ENCODE data around the gene ADCY4.
"Not testable (repeated sequence)": the region's sequence is repeated elsewhere in the genome, so short reads cannot be mapped to it uniquely, and the experiment has no call there.

ADCY4 gene

GRCh38 chr14:24334431-24335291, at the start of gene ADCY4:
Gene ADCY4, minus strand, starts transcription at chr14:24335071. Its CDS starts 419 bp downstream, at chr14:24334652.
- no peak for DNase-seq

DNA sequence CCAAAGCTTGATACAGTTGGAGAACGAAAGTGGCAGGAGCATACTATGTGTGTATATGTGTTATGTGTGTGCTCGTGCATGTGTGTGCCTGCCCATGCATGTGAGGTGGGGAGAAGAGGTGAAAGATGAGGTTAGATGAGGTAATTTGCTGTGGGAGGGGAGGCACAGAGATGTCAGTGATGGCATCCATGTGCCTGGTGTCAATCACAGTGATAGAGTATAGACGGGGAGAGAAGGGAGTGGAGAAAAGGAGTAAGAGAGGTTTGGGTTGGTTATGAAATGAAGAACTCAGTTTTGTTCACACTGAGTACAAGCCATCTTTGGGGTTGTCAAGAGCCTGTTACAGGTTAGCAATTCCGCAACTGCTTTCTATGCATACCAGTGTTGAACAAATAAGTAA, 49.3 kb upstream of the ADCY4 start:
- no peak for DNase-seq

DNA sequence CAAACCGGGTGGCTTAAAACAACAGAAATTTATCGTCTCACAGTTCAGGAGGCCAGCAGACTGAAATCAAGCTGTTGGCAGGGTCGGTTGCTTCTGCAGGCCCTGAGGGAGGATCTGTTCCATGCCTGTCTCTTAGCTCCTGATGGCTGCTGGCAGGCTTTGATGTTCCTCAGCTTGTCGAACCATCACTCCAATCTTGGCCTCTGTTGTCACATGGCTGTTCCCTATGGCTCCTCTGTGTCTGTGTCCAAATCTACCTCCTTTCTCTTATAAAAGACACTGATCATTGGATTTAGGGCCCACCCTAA, 47.1 kb upstream of the ADCY4 start:
- DNase-seq = no peak

GRCh38 chr14:24381363-24382063, 46.6 kb upstream of the ADCY4 start:
- no peak for DNase-seq

GRCh38 chr14:24379907-24380730, 45.2 kb upstream of the ADCY4 start:
- DNase-seq = no peak

- no peak for DNase-seq
Measured at GRCh38 chr14:24378981-24379906, 44.4 kb upstream of the ADCY4 start.

- DNase-seq = no peak
Measured at GRCh38 chr14:24378327-24378726, 43.5 kb upstream of the ADCY4 start.

DNA sequence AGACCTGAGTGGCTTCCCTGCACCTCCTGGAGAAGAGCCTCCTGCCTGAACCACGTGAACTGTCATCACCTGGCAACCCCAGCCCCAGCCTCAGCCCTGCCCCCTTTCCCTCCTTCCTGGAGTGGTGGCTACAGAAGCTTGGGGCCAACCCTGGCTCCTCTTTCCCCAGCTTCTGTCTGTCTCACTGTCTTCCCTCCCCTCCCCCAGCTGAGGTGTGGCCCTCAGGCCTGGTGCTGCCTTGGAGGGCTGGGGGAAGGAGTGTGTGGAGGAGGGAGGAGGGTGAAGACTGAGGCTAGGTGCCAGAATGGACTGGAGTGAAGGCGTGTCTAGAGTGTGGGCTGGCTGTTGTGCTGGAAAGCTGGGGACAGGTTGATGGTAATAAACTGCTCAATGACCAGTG, 42.8 kb upstream of the ADCY4 start:
- DNase-seq = no peak

- DNase-seq = no peak
Measured at GRCh38 chr14:24377126-24377525, 42.3 kb upstream of the ADCY4 start.

GRCh38 chr14:24376448-24377070, 41.7 kb upstream of the ADCY4 start:
- no peak for DNase-seq

DNA sequence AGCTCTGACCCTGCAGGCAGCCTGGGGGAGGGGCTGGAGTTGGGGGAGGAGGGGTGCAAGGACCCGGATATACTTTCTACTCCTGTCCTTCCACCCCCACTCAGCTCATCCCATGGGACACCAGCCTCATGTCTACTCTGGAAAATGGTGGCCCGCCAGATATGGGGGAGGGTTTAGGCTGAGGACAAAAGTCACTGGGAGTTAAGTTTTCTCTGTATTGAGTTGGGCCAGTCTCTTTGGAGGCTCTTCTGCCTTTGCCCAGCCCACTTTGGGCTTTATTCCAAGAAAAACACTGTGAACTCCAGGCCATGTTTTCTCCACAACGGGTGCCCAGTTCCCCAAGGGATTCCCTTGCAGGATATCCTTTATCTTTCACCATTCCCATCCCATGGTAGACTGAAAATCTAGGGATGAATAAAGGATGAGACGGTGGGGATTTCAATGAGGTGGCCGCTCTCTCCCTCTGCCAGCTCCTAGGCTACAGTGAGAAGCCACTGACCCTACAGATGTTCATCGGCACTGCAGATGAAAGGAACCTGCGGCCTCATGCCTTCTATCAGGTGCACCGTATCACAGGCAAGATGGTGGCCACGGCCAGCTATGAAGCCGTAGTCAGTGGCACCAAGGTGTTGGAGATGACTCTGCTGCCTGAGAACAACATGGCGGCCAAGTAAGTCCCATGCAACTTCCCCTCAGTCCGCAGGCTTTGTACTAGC, 38.0 kb upstream of the ADCY4 start:
- no peak for DNase-seq

GRCh38 chr14:24371605-24372004, 36.7 kb upstream of the ADCY4 start:
- DNase-seq = not testable (repeated sequence)

DNA sequence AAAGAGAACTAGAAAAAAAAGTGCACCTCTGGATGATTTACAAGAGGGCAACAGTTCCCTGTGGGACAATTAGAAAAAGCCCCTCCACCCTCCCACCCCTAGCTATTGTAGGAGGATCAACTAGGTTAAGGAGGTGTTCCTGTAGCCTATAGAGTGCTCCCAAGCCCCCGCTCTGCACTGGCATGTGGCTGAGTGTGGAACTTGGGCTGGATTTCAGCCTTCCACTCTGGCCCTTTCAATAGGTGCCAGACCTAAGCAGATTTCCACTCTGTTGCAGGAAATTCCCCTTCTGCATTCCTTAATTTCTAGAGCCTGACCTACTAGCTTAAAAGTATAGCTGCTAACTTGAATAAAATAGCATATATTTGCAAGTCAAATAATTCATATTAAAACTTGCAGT, 35.9 kb upstream of the ADCY4 start:
- no peak for DNase-seq

DNA sequence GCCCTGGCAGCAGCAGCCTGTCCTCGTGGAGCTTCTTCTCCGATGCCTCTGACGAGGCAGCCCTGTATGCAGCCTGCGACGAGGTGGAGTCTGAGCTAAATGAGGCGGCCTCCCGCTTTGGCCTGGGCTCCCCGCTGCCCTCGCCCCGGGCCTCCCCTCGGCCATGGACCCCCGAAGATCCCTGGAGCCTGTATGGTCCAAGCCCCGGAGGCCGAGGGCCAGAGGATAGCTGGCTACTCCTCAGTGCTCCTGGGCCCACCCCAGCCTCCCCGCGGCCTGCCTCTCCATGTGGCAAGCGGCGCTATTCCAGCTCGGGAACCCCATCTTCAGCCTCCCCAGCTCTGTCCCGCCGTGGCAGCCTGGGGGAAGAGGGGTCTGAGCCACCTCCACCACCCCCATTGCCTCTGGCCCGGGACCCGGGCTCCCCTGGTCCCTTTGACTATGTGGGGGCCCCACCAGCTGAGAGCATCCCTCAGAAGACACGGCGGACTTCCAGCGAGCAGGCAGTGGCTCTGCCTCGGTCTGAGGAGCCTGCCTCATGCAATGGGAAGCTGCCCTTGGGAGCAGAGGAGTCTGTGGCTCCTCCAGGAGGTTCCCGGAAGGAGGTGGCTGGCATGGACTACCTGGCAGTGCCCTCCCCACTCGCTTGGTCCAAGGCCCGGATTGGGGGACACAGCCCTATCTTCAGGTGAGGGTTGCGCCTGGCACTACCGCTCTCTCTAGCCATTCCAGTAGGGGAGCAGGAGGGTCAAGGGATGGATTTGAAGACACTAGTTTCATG, 35.2 kb upstream of the ADCY4 start:
- no peak for DNase-seq

DNA sequence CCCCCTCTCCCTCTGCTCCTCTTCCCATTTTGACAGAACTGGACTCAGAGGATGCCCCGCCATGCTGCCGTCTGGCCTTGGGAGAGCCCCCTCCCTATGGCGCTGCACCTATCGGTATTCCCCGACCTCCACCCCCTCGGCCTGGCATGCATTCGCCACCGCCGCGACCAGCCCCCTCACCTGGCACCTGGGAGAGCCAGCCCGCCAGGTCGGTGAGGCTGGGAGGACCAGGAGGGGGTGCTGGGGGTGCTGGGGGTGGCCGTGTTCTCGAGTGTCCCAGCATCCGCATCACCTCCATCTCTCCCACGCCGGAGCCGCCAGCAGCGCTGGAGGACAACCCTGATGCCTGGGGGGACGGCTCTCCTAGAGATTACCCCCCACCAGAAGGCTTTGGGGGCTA, 34.6 kb upstream of the ADCY4 start:
- no peak for DNase-seq

DNA sequence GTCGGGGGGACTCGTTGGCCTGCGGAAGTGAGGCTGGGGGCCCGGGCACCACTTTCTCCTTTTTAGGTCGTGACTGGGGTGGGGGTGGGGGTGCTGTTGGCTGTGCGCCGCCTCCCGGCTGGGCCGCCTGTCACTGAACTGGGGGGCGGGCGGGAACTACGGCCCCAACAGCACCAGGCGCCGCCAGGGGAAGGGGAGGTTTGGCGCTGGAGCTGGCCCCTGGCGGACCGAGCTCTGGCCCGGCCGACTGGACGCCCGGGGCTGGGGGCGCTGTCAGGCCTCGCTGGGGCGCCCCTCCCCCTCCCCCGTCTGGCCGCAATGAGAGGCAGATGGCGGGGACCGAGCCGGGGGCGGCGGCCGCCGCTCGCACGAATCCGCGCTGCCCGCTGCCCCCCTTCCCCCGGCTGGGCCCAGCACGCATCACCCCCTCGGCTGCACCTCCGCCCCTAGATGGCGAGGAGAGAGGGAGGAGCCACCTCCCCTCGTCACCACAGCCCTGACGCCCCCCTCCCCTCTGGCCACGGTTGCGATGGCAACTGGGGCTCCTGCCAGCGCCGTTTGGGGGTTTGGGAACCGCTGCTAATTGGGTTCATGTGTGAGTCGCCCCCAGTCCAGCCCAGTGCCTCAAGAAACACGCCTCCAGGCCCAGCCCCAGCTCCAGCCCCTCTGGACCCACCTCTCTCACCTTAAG, 33.8 kb upstream of the ADCY4 start:
- no peak for DNase-seq

DNA sequence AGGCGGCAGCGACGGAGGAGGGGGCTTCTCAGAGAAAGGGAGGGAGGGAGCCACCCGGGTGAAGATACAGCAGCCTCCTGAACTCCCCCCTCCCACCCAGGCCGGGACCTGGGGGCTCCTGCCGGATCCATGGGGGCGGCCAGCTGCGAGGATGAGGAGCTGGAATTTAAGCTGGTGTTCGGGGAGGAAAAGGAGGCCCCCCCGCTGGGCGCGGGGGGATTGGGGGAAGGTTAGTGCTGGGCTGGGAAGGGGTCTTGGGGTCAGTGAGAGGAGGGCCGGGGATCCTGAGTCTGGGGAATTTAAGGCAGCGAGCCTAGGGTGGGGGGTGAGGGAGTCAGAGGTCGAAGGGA, 33.3 kb upstream of the ADCY4 start:
- DNase-seq = no peak

DNA sequence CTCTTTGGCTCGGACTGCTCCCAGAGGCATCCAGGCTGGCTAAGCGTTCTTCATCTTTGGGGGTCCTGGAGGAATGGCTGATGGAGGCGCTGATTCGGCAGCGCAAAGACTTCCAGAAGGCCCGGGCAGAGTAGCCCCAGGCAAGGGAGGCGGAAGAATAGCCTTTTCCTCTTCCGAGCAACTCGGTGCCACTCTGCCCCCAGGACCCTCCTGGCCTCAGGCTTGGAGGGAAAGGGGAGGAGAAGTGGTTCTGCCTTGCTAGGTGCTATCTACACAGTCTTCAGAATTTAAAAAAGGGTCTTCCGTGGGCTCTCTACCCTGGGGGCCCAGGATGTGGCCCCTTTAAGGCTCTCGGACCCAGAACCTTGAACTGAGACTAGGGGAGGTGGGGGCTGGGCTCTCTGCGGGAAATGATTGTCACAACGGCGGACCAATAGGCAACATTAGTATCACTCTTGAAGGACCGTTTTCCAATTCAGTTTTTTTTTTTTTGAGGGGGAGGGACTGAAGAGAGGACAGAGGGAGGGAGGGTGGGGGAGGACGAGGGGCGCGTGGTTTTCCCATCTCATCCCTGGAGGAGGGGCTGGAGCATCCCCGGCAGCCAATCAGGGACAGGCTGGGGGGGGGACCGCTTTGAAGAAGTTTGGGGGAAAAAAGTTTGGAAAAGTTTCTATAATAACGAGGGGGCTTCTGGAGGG, 32.8 kb upstream of the ADCY4 start, which contains the start of gene NFATC4:
TSS of gene NFATC4 (plus strand) at position 671 of the 698 bp plus-strand sequence. CDS start 157 bp downstream, outside the sequence.
- DNase-seq = no peak
